Omental fat pad (tissue), 4 donors: ENCODE data around the gene CRX. TPM values are rescaled to one million over a fixed set of nuclear protein-coding genes. Genes with fewer than 3 reads are reported as not detected.

Experiments used
- ATAC-seq: fragments of 150-250 bp; one replicate; pipeline ENCODE4 v1.9.1; 2016; ENCODE audit warnings: mild to moderate bottlenecking, moderate library complexity; ENCODE audit not compliant: low FRiP score
- DNase-seq: peaks from one replicate; pipeline ENCODE4 v3.0.0-alpha.2; 2019; ENCODE audit warnings: low spot score
- small RNA-seq: library from RNA; depleted of rRNA; stranded (forward); fragments of <200 nt; gene quantifications from one replicate; pipeline ENCODE3, GENCODE V24; 2016
- total RNA-seq, 4 donors: library from RNA; depleted of rRNA; stranded (reverse); fragments of >200 nt; gene quantifications; one replicate each; pipeline ENCODE4 v1.1.0, GENCODE V29; 2016
- TF ChIP-seq, protein P1 (sequence below), 3 donors: fragments of 450-650 bp; IDR thresholded peaks; one replicate each; pipeline ENCODE4 v1.5.1; 2016 to 2017; ENCODE audit warnings: antibody characterized with exemption in 3 of 3, mild to moderate bottlenecking in 3 of 3, moderate library complexity in 2 of 3

The CRX gene
- total RNA-seq, 4 donors from 2014 or later: not detected

DNA sequence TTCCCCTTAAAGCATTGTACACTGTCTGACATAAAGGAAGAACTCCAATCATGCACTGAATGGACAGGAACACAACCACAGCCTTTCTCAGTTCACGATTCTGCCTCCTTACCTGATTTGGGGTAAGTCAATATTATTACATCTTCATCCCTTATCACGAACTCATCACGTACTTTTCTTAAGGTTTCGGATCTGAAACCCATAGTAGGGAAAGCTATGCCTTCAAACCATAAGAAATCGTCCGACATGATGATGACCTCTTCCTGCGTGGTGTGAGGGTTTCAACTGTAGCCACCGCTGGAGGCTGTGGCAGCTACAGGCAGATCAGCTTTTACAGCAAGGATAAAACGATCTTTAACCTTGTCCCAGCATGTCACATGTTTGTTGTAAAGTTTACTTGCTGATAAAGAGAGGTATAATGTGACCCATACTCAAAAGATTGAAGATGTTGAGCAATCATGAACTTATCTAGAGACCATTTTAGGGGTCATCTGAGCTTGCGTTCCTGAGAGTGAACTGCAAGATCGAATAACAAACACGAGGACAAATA is 64.3 kb downstream of the CRX start, which contains the start of gene SULT2A1:
SULT2A1 (minus strand) TSS at position 306 of the 550 bp plus-strand sequence; CDS start at position 248, 58 bp downstream.
- TF ChIP-seq, protein P1, sequence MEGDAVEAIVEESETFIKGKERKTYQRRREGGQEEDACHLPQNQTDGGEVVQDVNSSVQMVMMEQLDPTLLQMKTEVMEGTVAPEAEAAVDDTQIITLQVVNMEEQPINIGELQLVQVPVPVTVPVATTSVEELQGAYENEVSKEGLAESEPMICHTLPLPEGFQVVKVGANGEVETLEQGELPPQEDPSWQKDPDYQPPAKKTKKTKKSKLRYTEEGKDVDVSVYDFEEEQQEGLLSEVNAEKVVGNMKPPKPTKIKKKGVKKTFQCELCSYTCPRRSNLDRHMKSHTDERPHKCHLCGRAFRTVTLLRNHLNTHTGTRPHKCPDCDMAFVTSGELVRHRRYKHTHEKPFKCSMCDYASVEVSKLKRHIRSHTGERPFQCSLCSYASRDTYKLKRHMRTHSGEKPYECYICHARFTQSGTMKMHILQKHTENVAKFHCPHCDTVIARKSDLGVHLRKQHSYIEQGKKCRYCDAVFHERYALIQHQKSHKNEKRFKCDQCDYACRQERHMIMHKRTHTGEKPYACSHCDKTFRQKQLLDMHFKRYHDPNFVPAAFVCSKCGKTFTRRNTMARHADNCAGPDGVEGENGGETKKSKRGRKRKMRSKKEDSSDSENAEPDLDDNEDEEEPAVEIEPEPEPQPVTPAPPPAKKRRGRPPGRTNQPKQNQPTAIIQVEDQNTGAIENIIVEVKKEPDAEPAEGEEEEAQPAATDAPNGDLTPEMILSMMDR (IDR thresholded peaks at IDR 0.05): no peak
- ATAC-seq (no peak), DNase-seq (no peak)

DNA sequence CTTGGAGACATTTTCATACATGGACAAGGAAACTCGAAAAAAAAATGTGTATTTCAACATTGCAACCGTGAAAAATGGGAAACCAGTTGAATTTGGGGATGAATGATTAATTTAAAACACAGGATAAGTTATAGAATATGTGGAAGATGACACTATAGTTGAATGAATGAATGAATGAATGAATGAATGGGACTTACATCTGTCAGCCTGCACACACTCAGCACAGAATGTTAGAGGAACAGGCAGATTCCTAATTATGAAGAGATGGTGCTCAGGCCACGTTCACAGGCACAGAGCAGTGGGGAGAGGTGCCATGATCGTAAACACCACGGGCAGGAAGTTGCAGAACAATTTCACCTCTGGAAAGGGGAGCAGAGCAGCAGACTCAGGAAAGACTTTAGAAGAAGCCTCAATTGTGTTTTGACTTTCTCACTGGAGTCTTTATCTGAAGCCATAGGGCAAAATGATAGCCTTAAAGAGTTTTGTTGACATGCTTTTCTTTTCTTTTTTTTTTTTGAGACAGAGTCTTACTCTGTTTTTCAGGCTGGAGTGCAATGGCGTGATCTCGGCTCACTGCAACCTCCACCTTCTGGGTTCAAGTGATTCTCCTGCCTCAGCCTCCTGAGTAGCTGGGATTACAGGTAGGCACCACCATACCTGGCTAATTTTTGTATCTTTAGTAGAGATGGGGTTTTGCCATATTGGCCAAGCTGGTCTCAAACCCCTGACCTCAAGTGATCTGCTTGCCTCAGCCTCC is 69.3 kb downstream of the CRX start:
- ATAC-seq: no peak
- TF ChIP-seq, protein P1 (IDR thresholded peaks at IDR 0.05): no peak
- DNase-seq: no peak

DNA sequence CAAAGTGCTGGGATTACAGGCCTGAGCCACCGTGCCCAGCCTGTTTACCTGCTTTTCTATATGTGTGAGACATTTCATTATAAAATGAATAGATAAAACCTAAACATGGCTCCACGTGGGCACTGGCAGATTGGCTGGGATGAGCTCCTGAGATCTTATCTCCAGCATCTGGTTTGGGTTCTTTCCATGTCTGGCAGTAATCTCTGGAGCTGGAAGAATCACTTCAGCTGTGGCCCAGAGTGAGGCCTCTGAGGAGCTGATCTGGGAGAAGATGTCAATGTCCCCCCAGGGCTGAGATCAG is 69.8 kb downstream of the CRX start:
- TF ChIP-seq, protein P1 (IDR thresholded peaks at IDR 0.05): no peak
- ATAC-seq (no peak), DNase-seq (no peak)

- TF ChIP-seq, protein P1 (IDR thresholded peaks at IDR 0.05): no peak
- ATAC-seq (no peak), DNase-seq (no peak)
These were observed 70.4 kb downstream of the CRX start for GRCh38 chr19:47891923-47892666.

Small RNA genes within 50 kb of the gene (small RNA-seq; reads per million reads assigned to genes)
- not detected for gene AC008745.1

Other genes with a start within 250 kb of the CRX start
- gene ZNF541, start 248.8 kb upstream of the CRX start, total RNA-seq: 1 to 10 TPM in 1 of 4 donors, under 1 TPM in 3; 0.37 to 1.2 (median 0.46) TPM
- gene BICRA, start 212.8 kb upstream of the CRX start, total RNA-seq: 10 to 100 TPM in 1 of 4 donors, 1 to 10 TPM in 3; 3.2 to 20.3 (median 6.8) TPM
- 100 to 1,000 TPM in 3 of 4 donors, 10 to 100 TPM in 1; 93.5 to 184 (median 124) TPM for gene EHD2, start 108.5 kb upstream of the CRX start, total RNA-seq
- gene NOP53, start 76.4 kb upstream of the CRX start, total RNA-seq: 100 to 1,000 TPM; 212 to 267 (median 232) TPM
- gene SELENOW, start 43.2 kb upstream of the CRX start, total RNA-seq: 100 to 1,000 TPM; 198 to 420 (median 334) TPM
- not detected for gene TPRX1, start 17.4 kb upstream of the CRX start, total RNA-seq
- not detected for gene TPRX2, start 37.3 kb downstream of the CRX start, total RNA-seq
- not detected for gene SULT2A1, start 64.4 kb downstream of the CRX start, total RNA-seq
- gene BSPH1, start 170.2 kb downstream of the CRX start, total RNA-seq: not detected
- gene ELSPBP1, start 172.7 kb downstream of the CRX start, total RNA-seq: not detected
- gene CABP5, start 222.1 kb downstream of the CRX start, total RNA-seq: not detected